ENCODE data around the gene PRR19. TPM values are rescaled to one million over a fixed set of nuclear protein-coding genes. Genes with fewer than 3 reads are reported as not detected.

Gene PRR19
- total and polyA plus RNA-seq, 2 donors (not counting 1 experiment from before 2014, with no cell fraction given): 0.39 to 0.54 TPM

- ChIA-PET CTCF (no interaction called here), POLR2A (no interaction called here)
- DNase-seq (no peak), ATAC-seq (ENCODE audit: low read depth) (no peak)
- H2AFZ ChIP-seq (ENCODE audit: insufficient read depth, low read depth, low read length, poor library complexity, severe bottlenecking): no peak overlapping the region
- TF ChIP-seq CTCF (IDR thresholded peaks at IDR 0.05) (no peak), EZH2 (IDR thresholded peaks at IDR 0.05; ENCODE audit: borderline replicate concordance, insufficient read depth, low read depth, low read length, poor library complexity, severe bottlenecking) (no peak)
- no peaks in the 10 kb centered on the region for H3K9me3 ChIP-seq (ENCODE audit: control extremely low read depth in 1 of 3, control insufficient read depth in 2 of 3, insufficient read depth in 1 of 3, low read length in 2 of 3)
- intact Hi-C loops (cut with micrococcal nuclease): no loop called here
- Mint-ChIP-seq H3K27me3 (no peaks in the 10 kb centered on the region), H3K4me3 (no peak overlapping the region), H3K4me1 (peaks cover 49% of the 10 kb centered on the region), H3K27ac (no peak overlapping the region), H3K9me3 (ENCODE audit: insufficient read depth) (no peaks in the 10 kb centered on the region)
- peaks cover 0 to 30% of the 10 kb centered on the region in 2 experiments for H3K36me3 ChIP-seq (replicated peaks in 1 of 2; ENCODE audit: control extremely low read depth in 1 of 2, control insufficient read depth in 1 of 2, extremely low read depth in 1 of 2, insufficient read depth in 2 of 2, low read length in 1 of 2)
- peaks cover 7% of the 10 kb centered on the region for H4K20me1 ChIP-seq (ENCODE audit: control insufficient read depth, insufficient read depth, low read length, poor library complexity, severe bottlenecking)
- H3K79me2 ChIP-seq (ENCODE audit: control insufficient read depth, insufficient read depth, low read length): peaks cover 89% of the 10 kb centered on the region
- no peak overlapping the region for H3K4me2 ChIP-seq (replicated peaks; ENCODE audit: low read depth, low read length, poor library complexity, severe bottlenecking)
- H3K27me3 ChIP-seq (replicated peaks in 1 of 4; ENCODE audit: control extremely low read depth in 1 of 4, control insufficient read depth in 3 of 4, insufficient read depth in 4 of 4, low read length in 3 of 4): no peaks in the 10 kb centered on the region
- no peak overlapping the region for H3K9ac ChIP-seq (ENCODE audit: low read length)
- 100% methylated on average over 1 of the region's 3 CpGs for WGBS (ENCODE audit: insufficient coverage)
- H3K4me1 ChIP-seq (ENCODE audit: control insufficient read depth in 2 of 2, insufficient read depth in 2 of 2, low read length in 2 of 2): peaks cover 22 to 32% of the 10 kb centered on the region in 2 donors
- H3K27ac ChIP-seq (ENCODE audit: low read length in 2 of 2): no peak overlapping the region
- H3K4me3 ChIP-seq (ENCODE audit: control extremely low read depth in 1 of 5, extremely low read depth in 1 of 5, insufficient read depth in 1 of 5, low read depth in 2 of 5, low read length in 4 of 5): no peak overlapping the region
Measured at GRCh38 chr19:42275517-42275916, 26.4 kb upstream of the PRR19 start.

GRCh38 chr19:42276284-42276683, 25.6 kb upstream of the PRR19 start:
- no peak for DNase-seq
- Histone ChIP-seq H4K20me1 (ENCODE audit: control insufficient read depth, insufficient read depth, low read length, poor library complexity, severe bottlenecking) (peaks cover 7% of the 10 kb centered on the region), H3K36me3 (replicated peaks in 1 of 2; ENCODE audit: control extremely low read depth in 1 of 2, control insufficient read depth in 1 of 2, extremely low read depth in 1 of 2, insufficient read depth in 2 of 2, low read length in 1 of 2) (peaks cover 0 to 30% of the 10 kb centered on the region in 2 experiments), H3K9ac (ENCODE audit: low read length) (no peak overlapping the region), H3K4me1 (ENCODE audit: control insufficient read depth in 2 of 2, insufficient read depth in 2 of 2, low read length in 2 of 2) (peaks cover 17 to 30% of the 10 kb centered on the region in 2 donors), H3K9me3 (ENCODE audit: control extremely low read depth in 1 of 3, control insufficient read depth in 2 of 3, insufficient read depth in 1 of 3, low read length in 2 of 3) (no peaks in the 10 kb centered on the region), H3K4me2 (replicated peaks; ENCODE audit: low read depth, low read length, poor library complexity, severe bottlenecking) (no peak overlapping the region), H3K79me2 (ENCODE audit: control insufficient read depth, insufficient read depth, low read length) (peaks cover 81% of the 10 kb centered on the region), H2AFZ (ENCODE audit: insufficient read depth, low read depth, low read length, poor library complexity, severe bottlenecking) (no peak overlapping the region), H3K27ac (ENCODE audit: low read length in 2 of 2) (no peak overlapping the region), H3K4me3 (ENCODE audit: control extremely low read depth in 1 of 5, extremely low read depth in 1 of 5, insufficient read depth in 1 of 5, low read depth in 2 of 5, low read length in 4 of 5) (no peak overlapping the region), H3K27me3 (replicated peaks in 1 of 4; ENCODE audit: control extremely low read depth in 1 of 4, control insufficient read depth in 3 of 4, insufficient read depth in 4 of 4, low read length in 3 of 4) (no peaks in the 10 kb centered on the region)
- 61% methylated on average over 3 of the region's 3 CpGs for WGBS (ENCODE audit: insufficient coverage)
- no peak overlapping the region for H3K4me3 Mint-ChIP-seq
- H3K4me1 Mint-ChIP-seq: peaks cover 42% of the 10 kb centered on the region
- TF ChIP-seq EZH2 (IDR thresholded peaks at IDR 0.05; ENCODE audit: borderline replicate concordance, insufficient read depth, low read depth, low read length, poor library complexity, severe bottlenecking) (no peak), CTCF (IDR thresholded peaks at IDR 0.05) (no peak)
- CTCF ChIA-PET: no interaction called here
- no peaks in the 10 kb centered on the region for H3K9me3 Mint-ChIP-seq (ENCODE audit: insufficient read depth)
- no peak for ATAC-seq (ENCODE audit: low read depth)
- POLR2A ChIA-PET: no interaction called here
- H3K27ac Mint-ChIP-seq: no peak overlapping the region
- no peaks in the 10 kb centered on the region for H3K27me3 Mint-ChIP-seq
- intact Hi-C loops (cut with micrococcal nuclease): no loop called here

All from B cell (primary cell).